Mammary microvascular endothelial cell (primary cell): Measurements from ENCODE around the gene ETS2. TPM values are rescaled to one million over a fixed set of nuclear protein-coding genes. Genes with fewer than 3 reads are reported as not detected.

ENCODE experiments used
- total RNA-seq: library from RNA; depleted of rRNA; stranded (reverse); fragments of >200 nt; gene quantifications from 2 replicates; pipeline ENCODE4 v1.2.3, GENCODE V29; 2015

ETS2 gene
- total RNA-seq: 58.4 and 60.4 TPM in 2 replicates

DNA sequence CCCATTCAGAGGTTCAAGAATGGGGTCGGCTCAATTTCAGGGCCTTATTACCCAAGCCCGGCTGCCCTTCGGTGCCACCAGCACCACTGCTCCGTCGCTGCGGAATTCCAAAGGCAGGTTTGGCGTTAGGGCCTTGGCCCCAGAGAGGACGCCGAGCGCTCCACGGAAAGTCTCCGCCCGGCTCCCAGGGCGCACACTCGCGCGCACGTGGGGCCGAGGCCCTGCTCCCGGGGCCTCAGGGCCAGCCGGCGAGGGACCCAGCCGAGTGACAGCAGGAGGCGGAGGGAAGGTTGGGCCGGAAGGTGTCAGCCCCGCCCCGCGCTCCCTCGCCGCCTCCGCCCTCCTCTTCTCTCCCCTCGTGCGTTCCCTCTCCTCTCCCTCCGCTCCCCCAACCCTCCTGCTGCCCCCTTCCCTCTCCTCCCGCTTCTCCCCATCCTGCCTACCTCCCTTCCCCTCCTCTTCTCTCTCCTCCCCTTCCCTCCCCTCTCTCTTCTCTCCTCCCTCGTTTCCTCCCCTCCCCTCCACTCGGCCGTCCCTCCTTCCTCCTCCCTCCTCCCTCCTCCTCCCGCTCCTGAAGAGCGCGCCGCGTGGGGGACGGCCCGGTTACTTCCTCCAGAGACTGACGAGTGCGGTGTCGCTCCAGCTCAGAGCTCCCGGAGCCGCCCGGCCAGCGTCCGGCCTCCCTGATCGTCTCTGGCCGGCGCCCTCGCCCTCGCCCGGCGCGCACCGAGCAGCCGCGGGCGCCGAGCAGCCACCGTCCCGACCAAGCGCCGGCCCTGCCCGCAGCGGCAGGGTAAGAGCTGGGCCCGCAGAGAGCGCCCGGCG, at the start of gene ETS2:
TSS of gene ETS2 (plus strand) at position 602 of the 825 bp plus-strand sequence. CDS start 4,106 bp downstream, outside the sequence.

